Thyroid gland (tissue), 4 donors: ENCODE data around the gene RARA. TPM values are rescaled to one million over a fixed set of nuclear protein-coding genes. Genes with fewer than 3 reads are reported as not detected.

ENCODE experiments used
- DNase-seq, 2 donors: peaks; one replicate each; pipeline ENCODE4 v3.0.0-alpha.2; 2019
- H3K27ac ChIP-seq, 3 donors: fragments of 200-600 bp; sonication (generic); 1 replicate in 2 of 3; 2 replicates in 1 of 3; pipeline ENCODE4 v1.5.1; 2016 to 2019; ENCODE audit warnings: mild to moderate bottlenecking in 1 of 3, moderate library complexity in 1 of 3
- H3K27me3 ChIP-seq: fragments of 200-600 bp; sonication (generic); one replicate; pipeline ENCODE4 v1.5.1; 2019
- H3K36me3 ChIP-seq, 2 donors: fragments of 200-600 bp; sonication (generic); one replicate each; pipeline ENCODE4 v1.5.1; 2016 to 2019
- H3K4me1 ChIP-seq, 2 donors: fragments of 200-600 bp; sonication (generic); one replicate each; pipeline ENCODE4 v1.5.1; 2017 to 2019
- H3K4me3 ChIP-seq, 3 donors: fragments of 200-600 bp; sonication (generic); replicated peaks in 1 of 3; 1 replicate in 2 of 3; 2 replicates in 1 of 3; pipeline ENCODE4 v1.5.1; 2016; ENCODE audit warnings: mild to moderate bottlenecking in 1 of 3
- H3K9me3 ChIP-seq: fragments of 200-600 bp; sonication (generic); one replicate; pipeline ENCODE4 v1.5.1; 2017
- POLR2A ChIP-seq, 2 donors: fragments of 450-650 bp; IDR thresholded peaks; one replicate each; pipeline ENCODE4 v1.6.1; 2017; ENCODE audit warnings: antibody characterized with exemption in 2 of 2, mild to moderate bottlenecking in 2 of 2, moderate library complexity in 1 of 2
- WGBS, 2 donors: methylation state at CpG; one replicate each; pipeline ENCODE4 v1.1.5; 2017; 5-methylcytosine and 5-hydroxymethylcytosine counted together
- intact Hi-C: fragments of 100-400 bp; cut with DNase I; formaldehyde crosslinking; loops from one replicate; pipeline ENCODE4 v1.15.1; 2023
- total RNA-seq, 4 donors: library from RNA; depleted of rRNA; stranded (reverse); fragments of >200 nt; gene quantifications; one replicate each; pipeline ENCODE4 v1.2.3, GENCODE V29; 2016
- TF ChIP-seq, protein P1 (sequence below), 6 experiments: fragments of 200-600 bp in 3 of 6; fragments of 450-650 bp in 3 of 6; sonication (generic) in 3 of 6; IDR thresholded peaks; one replicate each; pipeline ENCODE4 v1.5.1; 2016 to 2019; ENCODE audit warnings: antibody characterized with exemption in 6 of 6, mild to moderate bottlenecking in 2 of 6, inconsistent platforms in 1 of 6, moderate library complexity in 1 of 6

The RARA gene
- total RNA-seq, 4 donors from 2014 or later = 20.0 to 60.9 (median 35.2) TPM

DNA sequence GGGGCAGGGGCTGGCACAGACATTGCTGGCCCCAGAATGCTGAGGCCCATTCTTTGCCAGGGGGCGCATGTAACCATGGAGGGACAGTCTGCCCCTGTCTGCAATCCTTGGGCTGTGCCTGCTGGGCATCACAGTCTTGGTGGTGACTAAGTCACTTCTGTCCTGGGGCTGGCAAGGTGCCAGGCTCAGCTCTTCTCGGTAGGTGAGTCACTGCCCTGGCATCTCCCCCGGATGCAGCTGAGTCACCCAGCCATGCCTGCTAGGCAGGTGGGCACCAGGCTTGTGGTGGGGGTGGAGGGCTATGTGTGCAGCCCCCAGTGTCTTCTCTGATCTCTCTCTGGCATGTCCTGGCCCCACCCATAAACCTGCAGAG, 5.6 kb downstream of the RARA start:
- H3K4me3 ChIP-seq = no peak overlapping the region
- no peaks in the 10 kb centered on the region for H3K27me3 ChIP-seq
- DNase-seq = peak; percentile 99
- intact Hi-C loops = no loop called here
- TF ChIP-seq, protein P1, sequence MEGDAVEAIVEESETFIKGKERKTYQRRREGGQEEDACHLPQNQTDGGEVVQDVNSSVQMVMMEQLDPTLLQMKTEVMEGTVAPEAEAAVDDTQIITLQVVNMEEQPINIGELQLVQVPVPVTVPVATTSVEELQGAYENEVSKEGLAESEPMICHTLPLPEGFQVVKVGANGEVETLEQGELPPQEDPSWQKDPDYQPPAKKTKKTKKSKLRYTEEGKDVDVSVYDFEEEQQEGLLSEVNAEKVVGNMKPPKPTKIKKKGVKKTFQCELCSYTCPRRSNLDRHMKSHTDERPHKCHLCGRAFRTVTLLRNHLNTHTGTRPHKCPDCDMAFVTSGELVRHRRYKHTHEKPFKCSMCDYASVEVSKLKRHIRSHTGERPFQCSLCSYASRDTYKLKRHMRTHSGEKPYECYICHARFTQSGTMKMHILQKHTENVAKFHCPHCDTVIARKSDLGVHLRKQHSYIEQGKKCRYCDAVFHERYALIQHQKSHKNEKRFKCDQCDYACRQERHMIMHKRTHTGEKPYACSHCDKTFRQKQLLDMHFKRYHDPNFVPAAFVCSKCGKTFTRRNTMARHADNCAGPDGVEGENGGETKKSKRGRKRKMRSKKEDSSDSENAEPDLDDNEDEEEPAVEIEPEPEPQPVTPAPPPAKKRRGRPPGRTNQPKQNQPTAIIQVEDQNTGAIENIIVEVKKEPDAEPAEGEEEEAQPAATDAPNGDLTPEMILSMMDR (IDR thresholded peaks at IDR 0.05) = no peak
- no peak for TF ChIP-seq POLR2A (IDR thresholded peaks at IDR 0.05)
- peaks cover 85 to 87% of the 10 kb centered on the region in 2 donors for H3K4me1 ChIP-seq
- H3K36me3 ChIP-seq = no peaks in the 10 kb centered on the region
- peak overlapping the region; percentile 88 to 96 (median 93) for H3K27ac ChIP-seq
- no peaks in the 10 kb centered on the region for H3K9me3 ChIP-seq
- 40 to 43% methylated on average over 1 of the region's 3 CpGs for WGBS, 2 donors

DNA sequence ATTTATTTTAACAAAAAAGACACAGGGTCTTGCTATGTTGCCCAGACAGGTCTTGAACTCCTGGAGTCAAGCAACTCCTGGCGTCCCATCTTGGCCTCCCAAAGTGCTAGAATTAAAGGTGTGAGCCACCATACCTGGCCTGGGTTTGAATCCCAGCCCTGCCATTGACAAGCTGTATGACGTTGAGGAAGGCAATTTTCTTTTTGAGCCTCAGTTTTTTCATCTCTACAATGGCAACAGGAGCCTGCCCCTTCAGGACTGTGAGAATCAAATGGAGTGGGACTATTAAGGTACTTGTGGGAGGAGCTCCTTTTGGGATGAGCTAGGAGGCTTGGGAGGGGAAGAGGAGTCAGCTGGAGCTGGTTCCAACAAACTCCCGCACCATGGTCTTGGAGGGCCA, 6.2 kb downstream of the RARA start:
- intact Hi-C loops = no loop called here
- no peaks in the 10 kb centered on the region for H3K36me3 ChIP-seq
- WGBS, 2 donors = 85 to 93% methylated on average over 3 of the region's 3 CpGs
- no peak overlapping the region for H3K4me3 ChIP-seq
- H3K4me1 ChIP-seq = peaks cover 85 to 87% of the 10 kb centered on the region in 2 donors
- TF ChIP-seq, protein P1 (IDR thresholded peaks at IDR 0.05) = no peak
- no peak for TF ChIP-seq POLR2A (IDR thresholded peaks at IDR 0.05)
- H3K27ac ChIP-seq = peak overlapping the region; percentile 88 to 96 (median 93)
- no peak for DNase-seq
- H3K27me3 ChIP-seq = no peaks in the 10 kb centered on the region
- H3K9me3 ChIP-seq = no peaks in the 10 kb centered on the region

DNA sequence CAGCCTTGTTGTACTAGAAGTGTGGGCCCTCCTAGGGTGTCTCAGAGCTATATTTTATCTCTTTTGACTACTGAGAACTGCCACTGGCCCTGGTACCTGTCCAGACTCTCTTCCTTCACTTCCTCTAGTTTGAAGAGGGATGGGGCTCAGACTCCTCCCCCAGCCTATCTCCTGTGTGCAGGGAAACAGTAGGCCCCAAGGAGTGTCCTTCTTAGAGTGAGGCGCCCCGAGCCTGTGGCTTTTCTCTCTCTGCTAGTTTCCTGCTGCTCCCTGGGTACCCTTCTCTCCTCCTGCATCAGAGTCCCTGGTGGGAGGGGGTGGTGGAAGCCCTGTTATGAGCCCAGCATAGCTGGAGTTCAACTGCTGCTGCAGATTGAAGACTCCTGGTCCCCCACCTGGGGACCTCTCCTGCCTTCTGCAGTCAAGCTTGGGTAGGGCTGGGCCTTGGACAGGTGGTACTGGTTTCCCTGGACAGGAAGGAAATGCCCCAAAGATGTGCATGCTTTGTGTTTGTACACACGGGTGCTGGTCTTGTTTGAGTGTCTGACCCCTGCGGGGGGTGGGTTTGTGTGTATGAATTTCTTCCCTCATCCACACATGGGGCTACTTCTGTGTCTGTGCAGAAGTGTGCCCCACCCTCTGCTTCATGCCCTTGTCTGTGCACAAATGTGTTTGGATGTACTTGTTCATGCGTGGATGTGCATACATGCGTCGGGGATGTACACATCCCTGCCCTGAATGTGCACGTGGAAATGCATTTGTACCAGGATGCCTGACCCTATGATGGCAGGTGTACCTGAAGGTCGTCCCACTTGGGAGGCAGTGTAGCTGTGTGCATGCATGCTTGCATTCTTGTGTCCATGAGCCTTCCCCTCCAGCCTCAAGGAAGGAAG, 6.9 kb downstream of the RARA start:
- TF ChIP-seq POLR2A (IDR thresholded peaks at IDR 0.05) = no peak
- TF ChIP-seq, protein P1 (IDR thresholded peaks at IDR 0.05) = no peak
- Histone ChIP-seq H3K36me3 (no peaks in the 10 kb centered on the region), H3K27me3 (no peaks in the 10 kb centered on the region), H3K9me3 (no peaks in the 10 kb centered on the region), H3K4me3 (no peak overlapping the region), H3K4me1 (peaks cover 85 to 87% of the 10 kb centered on the region in 2 donors), H3K27ac (peak overlapping the region; percentile 88 to 96 (median 93))
- WGBS, 2 donors = 47 to 54% methylated on average over 8 to 9 of the region's 9 CpGs
- intact Hi-C loops = no loop called here
- no peak for DNase-seq

DNA sequence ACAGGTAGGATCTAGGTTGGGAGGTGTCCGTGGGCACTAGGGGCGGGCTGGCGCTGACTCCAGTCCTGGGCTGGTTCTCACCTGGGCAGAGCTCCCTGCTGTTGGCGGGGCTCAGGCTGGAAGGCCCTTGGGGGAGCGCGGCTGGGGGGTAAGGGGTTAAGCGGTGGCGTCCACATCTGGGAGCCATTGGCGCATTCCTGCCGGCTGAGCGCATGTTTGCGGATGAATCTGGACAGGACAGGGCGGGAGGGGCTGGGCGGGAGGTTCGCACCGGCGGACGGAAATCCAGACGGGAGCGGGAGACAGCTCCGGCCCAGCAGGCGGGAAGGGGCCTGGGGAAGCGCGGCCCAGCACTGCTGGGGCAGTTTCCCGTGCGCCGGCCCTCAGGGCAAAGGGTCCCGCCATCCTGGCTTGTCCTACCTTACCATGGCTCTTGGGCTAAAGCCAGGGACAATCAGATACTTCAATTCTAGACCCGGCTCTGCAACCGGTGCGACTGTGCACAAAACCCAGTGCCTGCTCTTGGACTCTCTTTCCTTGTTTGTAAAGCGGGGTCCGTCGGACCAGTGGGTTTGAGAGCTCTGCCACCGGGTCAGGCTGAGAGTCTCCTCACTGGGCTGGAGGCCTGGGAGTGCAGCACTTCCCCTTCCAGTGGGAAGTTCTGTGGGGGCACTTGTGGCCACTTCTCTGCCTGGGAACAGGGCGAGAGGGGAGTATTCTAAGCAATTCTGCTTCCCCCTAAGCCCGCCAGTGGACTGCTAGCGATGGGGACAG, 7.8 kb downstream of the RARA start:
- no peaks in the 10 kb centered on the region for H3K9me3 ChIP-seq
- intact Hi-C loops = no loop called here
- TF ChIP-seq POLR2A (IDR thresholded peaks at IDR 0.05) = peak in 1 of 2 donors; percentile 41
- TF ChIP-seq, protein P1 (IDR thresholded peaks at IDR 0.05) = no peak
- peak; percentile 70 to 76 for DNase-seq
- peak overlapping the region; percentile 82 to 96 (median 93) for H3K27ac ChIP-seq
- WGBS, 2 donors = 17 to 36% methylated on average over 3 to 14 of the region's 38 CpGs
- peak overlapping the region in 1 of 3 donors; percentile 95 for H3K4me3 ChIP-seq
- H3K4me1 ChIP-seq = peaks cover 85 to 87% of the 10 kb centered on the region in 2 donors
- no peaks in the 10 kb centered on the region for H3K27me3 ChIP-seq
- H3K36me3 ChIP-seq = no peaks in the 10 kb centered on the region
